ENCODE data around the gene ELF1. TPM values are rescaled to one million over a fixed set of nuclear protein-coding genes. Genes with fewer than 3 reads are reported as not detected.

The ELF1 gene
- polyA plus RNA-seq, 2 of the 4 experiments (the other 2 are of a cell fraction), result 24.9 to 45.0 TPM

- FAIRE-seq (no peak), ATAC-seq (no peak), DNase-seq (ENCODE audit: low read depth in 1 of 2, low spot score in 1 of 2) (no peak)
- no peaks in the 10 kb centered on the region for H3K9me3 ChIP-seq
- H3K4me2 ChIP-seq, result no peak overlapping the region
- TF ChIP-seq HOXB13 (CRISPR knock-in tag; IDR thresholded peaks at IDR 0.05; ENCODE audit: low read depth) (no peak), JUNB (IDR thresholded peaks at IDR 0.05) (no peak), NFE2L2 (conservative IDR thresholded peaks at IDR 0.05; ENCODE audit: low read length) (no peak), PHF8 (IDR thresholded peaks at IDR 0.05; ENCODE audit: borderline replicate concordance, low read depth) (no peak), HEYL (CRISPR knock-in tag; IDR thresholded peaks at IDR 0.05) (no peak), CBX8 (IDR thresholded peaks at IDR 0.05) (no peak), RCOR1 (IDR thresholded peaks at IDR 0.05; ENCODE audit: low read depth, low read length) (no peak), POLR2A (IDR thresholded peaks at IDR 0.05; ENCODE audit: low read length) (no peak), REST (IDR thresholded peaks at IDR 0.05) (no peak), MYC (IDR thresholded peaks at IDR 0.05; ENCODE audit: borderline replicate concordance, low read length) (no peak), MAZ (IDR thresholded peaks at IDR 0.05; ENCODE audit: borderline replicate concordance, low read depth, low read length) (no peak), CHD4 (IDR thresholded peaks at IDR 0.05; ENCODE audit: borderline replicate concordance) (no peak), BCL3 (IDR thresholded peaks at IDR 0.05) (no peak), USF2 (IDR thresholded peaks at IDR 0.05) (no peak), RAD21 (conservative IDR thresholded peaks at IDR 0.05 in 1 of 2, IDR thresholded peaks at IDR 0.05 in 1 of 2) (no peak), CTCF (IDR thresholded peaks at IDR 0.05) (no peak), HMGXB4 (CRISPR knock-in tag; IDR thresholded peaks at IDR 0.05; ENCODE audit: borderline replicate concordance) (no peak), EHMT2 (IDR thresholded peaks at IDR 0.05; ENCODE audit: low read depth) (no peak), EP300 (IDR thresholded peaks at IDR 0.05) (no peak), ESRRA (IDR thresholded peaks at IDR 0.05; ENCODE audit: borderline replicate concordance, low read length) (no peak)
- ChIA-PET CTCF (no interaction called here), POLR2A (no interaction called here)
- H3K27ac ChIP-seq, result no peak overlapping the region
- no peak overlapping the region for H3K4me3 ChIP-seq
- 0 out of 3 replicates have a peak, but pooled peaks cover 8% of the 10 kb centered on the region for H3K4me1 ChIP-seq
Measured at GRCh38 chr13:40923867-40924266, 95.2 kb downstream of the ELF1 start.
